Measurements from ENCODE around the gene ZNRF2. TPM values are rescaled to one million over a fixed set of nuclear protein-coding genes. Genes with fewer than 3 reads are reported as not detected.

Gene ZNRF2
- total RNA-seq, 2 experiments from 2014 or later: 20.4 to 23.6 TPM

DNA sequence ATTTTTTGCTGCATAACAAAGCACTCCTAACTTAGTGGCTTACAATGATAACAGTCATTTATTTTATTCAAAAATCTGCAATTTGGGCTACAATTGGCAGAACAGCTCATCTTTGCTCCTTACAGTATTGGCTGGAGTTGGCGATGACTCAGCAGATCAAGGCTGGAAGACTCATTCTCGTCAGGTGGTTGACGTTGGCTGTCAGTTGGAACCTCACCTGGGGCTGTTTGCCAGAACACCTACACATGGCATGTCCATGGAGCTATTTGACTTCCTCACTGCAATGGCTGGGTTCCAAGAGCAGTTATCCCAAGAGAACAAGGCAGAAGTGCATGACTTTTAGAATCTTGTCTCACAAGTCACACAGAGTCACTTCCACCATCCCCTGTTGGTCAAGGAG is 119.1 kb downstream of the ZNRF2 start:
- POLR2A ChIA-PET: no interaction called here
- H3K4me1 ChIP-seq (ENCODE audit: insufficient read depth, low read length): no peaks in the 10 kb centered on the region
- Mint-ChIP-seq H3K4me1 (ENCODE audit: low read depth) (no peaks in the 10 kb centered on the region), H3K27me3 (no peaks in the 10 kb centered on the region), H3K9me3 (no peaks in the 10 kb centered on the region), H3K36me3 (ENCODE audit: low read depth) (peaks cover 10% of the 10 kb centered on the region), H3K4me3 (no peak overlapping the region), H3K27ac (no peak overlapping the region)
- H3K27me3 ChIP-seq (ENCODE audit: control insufficient read depth in 1 of 2, insufficient read depth in 2 of 2, low read length in 2 of 2): no peaks in the 10 kb centered on the region
- TF ChIP-seq, protein P1, sequence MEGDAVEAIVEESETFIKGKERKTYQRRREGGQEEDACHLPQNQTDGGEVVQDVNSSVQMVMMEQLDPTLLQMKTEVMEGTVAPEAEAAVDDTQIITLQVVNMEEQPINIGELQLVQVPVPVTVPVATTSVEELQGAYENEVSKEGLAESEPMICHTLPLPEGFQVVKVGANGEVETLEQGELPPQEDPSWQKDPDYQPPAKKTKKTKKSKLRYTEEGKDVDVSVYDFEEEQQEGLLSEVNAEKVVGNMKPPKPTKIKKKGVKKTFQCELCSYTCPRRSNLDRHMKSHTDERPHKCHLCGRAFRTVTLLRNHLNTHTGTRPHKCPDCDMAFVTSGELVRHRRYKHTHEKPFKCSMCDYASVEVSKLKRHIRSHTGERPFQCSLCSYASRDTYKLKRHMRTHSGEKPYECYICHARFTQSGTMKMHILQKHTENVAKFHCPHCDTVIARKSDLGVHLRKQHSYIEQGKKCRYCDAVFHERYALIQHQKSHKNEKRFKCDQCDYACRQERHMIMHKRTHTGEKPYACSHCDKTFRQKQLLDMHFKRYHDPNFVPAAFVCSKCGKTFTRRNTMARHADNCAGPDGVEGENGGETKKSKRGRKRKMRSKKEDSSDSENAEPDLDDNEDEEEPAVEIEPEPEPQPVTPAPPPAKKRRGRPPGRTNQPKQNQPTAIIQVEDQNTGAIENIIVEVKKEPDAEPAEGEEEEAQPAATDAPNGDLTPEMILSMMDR (IDR thresholded peaks at IDR 0.05): no peak
- CTCF ChIA-PET: no interaction called here
- peaks cover 4% of the 10 kb centered on the region for H3K36me3 ChIP-seq (ENCODE audit: insufficient read depth, low read length)
- ATAC-seq (ENCODE audit: poor library complexity): no peak
- H3K9me3 ChIP-seq (ENCODE audit: control insufficient read depth in 1 of 2, insufficient read depth in 1 of 2, low read length in 2 of 2): no peaks in the 10 kb centered on the region
- DNase-seq: no peak
- no peak overlapping the region for H3K4me3 ChIP-seq (ENCODE audit: low read length)
- H3K27ac ChIP-seq (ENCODE audit: low read depth in 1 of 2, low read length in 2 of 2): no peak overlapping the region
- intact Hi-C loops (cut with DNase I, micrococcal nuclease): no loop called here

DNA sequence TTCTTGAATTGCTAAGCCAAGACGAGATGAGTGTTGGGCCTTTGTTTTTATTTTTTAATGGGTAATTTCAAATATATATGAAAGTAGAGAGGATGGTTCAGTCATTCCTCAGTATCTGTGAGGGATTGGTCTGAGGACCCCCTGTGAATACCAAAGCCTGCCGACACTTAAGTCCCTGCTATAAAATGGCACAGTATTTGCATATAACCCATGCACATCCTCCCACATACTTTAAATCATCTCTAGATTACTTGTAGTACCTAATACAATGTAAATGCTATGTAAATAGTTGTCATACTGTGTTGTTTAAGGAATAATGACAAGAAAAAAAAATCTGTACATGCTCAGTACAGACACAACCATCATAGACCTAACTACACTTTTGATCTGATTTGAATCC is 120.8 kb downstream of the ZNRF2 start:
- Mint-ChIP-seq H3K9me3 (no peaks in the 10 kb centered on the region), H3K27ac (no peak overlapping the region), H3K4me1 (ENCODE audit: low read depth) (no peaks in the 10 kb centered on the region), H3K36me3 (ENCODE audit: low read depth) (peaks cover 10% of the 10 kb centered on the region), H3K4me3 (no peak overlapping the region), H3K27me3 (no peaks in the 10 kb centered on the region)
- ChIA-PET POLR2A (no interaction called here), CTCF (no interaction called here)
- Histone ChIP-seq H3K4me1 (ENCODE audit: insufficient read depth, low read length) (no peaks in the 10 kb centered on the region), H3K36me3 (ENCODE audit: insufficient read depth, low read length) (peaks cover 4% of the 10 kb centered on the region), H3K27ac (ENCODE audit: low read depth in 1 of 2, low read length in 2 of 2) (no peak overlapping the region), H3K4me3 (ENCODE audit: low read length) (no peak overlapping the region), H3K27me3 (ENCODE audit: control insufficient read depth in 1 of 2, insufficient read depth in 2 of 2, low read length in 2 of 2) (no peaks in the 10 kb centered on the region), H3K9me3 (ENCODE audit: control insufficient read depth in 1 of 2, insufficient read depth in 1 of 2, low read length in 2 of 2) (no peaks in the 10 kb centered on the region)
- intact Hi-C loops (cut with DNase I, micrococcal nuclease): no loop called here
- TF ChIP-seq, protein P1 (IDR thresholded peaks at IDR 0.05): no peak
- DNase-seq: no peak
- ATAC-seq (ENCODE audit: poor library complexity): no peak

DNA sequence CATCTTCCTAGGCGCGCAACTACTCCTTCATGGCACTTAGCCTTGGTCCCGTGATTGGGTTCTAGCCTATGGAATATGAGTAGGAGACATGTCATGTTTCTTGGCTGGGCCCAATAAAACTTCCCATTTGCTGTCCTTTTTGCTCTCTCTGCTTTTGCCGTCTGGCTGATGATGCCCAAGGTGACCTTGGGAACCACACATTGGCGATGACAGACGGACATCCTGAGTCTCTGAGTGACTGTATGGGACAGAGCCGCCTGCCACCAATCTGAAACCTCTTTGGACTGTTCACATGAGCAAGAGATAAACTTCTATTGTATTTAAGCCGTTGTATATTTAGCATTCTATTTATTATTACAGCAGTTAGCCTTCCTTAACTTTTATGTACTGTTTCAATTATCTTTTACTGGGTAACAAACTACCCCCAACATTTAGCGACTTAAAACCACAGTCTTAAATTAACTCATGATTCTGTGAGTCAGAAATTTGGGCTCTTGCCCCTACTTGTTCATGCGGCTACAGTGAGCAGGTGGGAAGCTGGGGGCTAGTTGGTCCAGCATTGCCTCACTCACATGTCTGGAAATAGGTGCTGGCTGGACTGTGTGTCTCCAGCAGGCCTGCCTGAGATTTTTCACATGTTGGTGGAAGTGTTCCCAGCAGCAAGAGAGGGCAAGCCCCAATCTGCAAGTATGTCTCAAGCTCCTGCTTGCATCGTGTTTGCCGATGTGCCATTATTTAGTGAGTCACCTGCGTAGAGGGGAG is 122.4 kb downstream of the ZNRF2 start:
- Mint-ChIP-seq H3K4me1 (ENCODE audit: low read depth) (no peaks in the 10 kb centered on the region), H3K36me3 (ENCODE audit: low read depth) (peaks cover 10% of the 10 kb centered on the region), H3K9me3 (no peaks in the 10 kb centered on the region), H3K4me3 (no peak overlapping the region), H3K27me3 (no peaks in the 10 kb centered on the region), H3K27ac (no peak overlapping the region)
- intact Hi-C loops (cut with DNase I, micrococcal nuclease): no loop called here
- Histone ChIP-seq H3K27me3 (ENCODE audit: control insufficient read depth in 1 of 2, insufficient read depth in 2 of 2, low read length in 2 of 2) (no peaks in the 10 kb centered on the region), H3K4me1 (ENCODE audit: insufficient read depth, low read length) (no peaks in the 10 kb centered on the region), H3K27ac (ENCODE audit: low read depth in 1 of 2, low read length in 2 of 2) (no peak overlapping the region), H3K4me3 (ENCODE audit: low read length) (no peak overlapping the region), H3K9me3 (ENCODE audit: control insufficient read depth in 1 of 2, insufficient read depth in 1 of 2, low read length in 2 of 2) (no peaks in the 10 kb centered on the region), H3K36me3 (ENCODE audit: insufficient read depth, low read length) (peaks cover 4% of the 10 kb centered on the region)
- ATAC-seq (ENCODE audit: poor library complexity): no peak
- ChIA-PET POLR2A (no interaction called here), CTCF (no interaction called here)
- TF ChIP-seq, protein P1 (IDR thresholded peaks at IDR 0.05): no peak
- DNase-seq: no peak

All from CD4-positive, alpha-beta T cell (primary cell).